Left ventricle myocardium inferior (tissue), 1 donor: ENCODE results near the gene DCANP1. TPM values are rescaled to one million over a fixed set of nuclear protein-coding genes. Genes with fewer than 3 reads are reported as not detected.

Source experiments
- DNase-seq: peaks from one replicate; pipeline ENCODE4 v3.0.0-alpha.2; 2020
- H3K27ac ChIP-seq: fragments of 200-600 bp; replicated peaks from 2 replicates; pipeline ENCODE4 v1.8.0; 2021
- H3K27me3 ChIP-seq: fragments of 200-600 bp; 2 replicates; pipeline ENCODE4 v1.8.0; 2021; ENCODE audit warnings: low read depth
- H3K36me3 ChIP-seq: fragments of 200-600 bp; 2 replicates; pipeline ENCODE4 v1.8.0; 2021
- H3K4me1 ChIP-seq: fragments of 200-600 bp; 2 replicates; pipeline ENCODE4 v1.8.0; 2021
- H3K4me3 ChIP-seq: fragments of 200-600 bp; 2 replicates; pipeline ENCODE4 v1.8.0; 2021; ENCODE audit warnings: mild to moderate bottlenecking, moderate library complexity
- H3K9me3 ChIP-seq: fragments of 200-600 bp; replicated peaks from 2 replicates; pipeline ENCODE4 v1.8.0; 2021
- intact Hi-C: fragments of 100-400 bp; cut with micrococcal nuclease; formaldehyde crosslinking; loops from one replicate; pipeline ENCODE4 v1.11.0; 2022
- total RNA-seq: library from RNA; stranded (reverse); fragmentation: NEBNext Ultra II Directional; extraction: Animal tissue kit (Norgen Biotek cat#: 25700); gene quantifications from one replicate; pipeline ENCODE4 v1.2.1, GENCODE V29; 2021
- TF ChIP-seq, protein P1 (sequence below): fragments of 200-600 bp; IDR thresholded peaks from 2 replicates; pipeline ENCODE4 v1.8.0; 2021; ENCODE audit warnings: antibody characterized with exemption, mild to moderate bottlenecking, borderline replicate concordance
- donor health status: DM: no; HTN: yes; CAD: no; lungs with severe emphysema.

Gene DCANP1
- total RNA-seq, 1 donor from 2014 or later: not detected

DNA sequence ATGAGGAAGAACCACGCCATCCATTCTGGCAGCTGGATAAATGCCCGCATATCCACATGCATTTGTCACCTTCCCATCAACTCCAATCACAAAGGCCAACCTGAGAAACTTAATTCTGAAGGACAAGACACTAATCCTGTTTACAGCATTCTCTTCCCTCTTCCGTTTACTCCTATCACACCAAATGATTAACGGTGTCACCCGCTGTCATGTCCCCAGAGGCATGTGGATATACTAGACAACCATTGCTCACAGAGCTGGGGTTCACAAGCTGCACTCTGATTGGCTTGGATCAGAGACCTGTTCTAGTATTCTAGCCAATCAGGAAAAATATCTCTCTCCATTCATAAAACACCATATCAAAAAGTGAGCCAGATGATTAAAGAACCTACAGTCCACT lies 51.7 kb downstream of the DCANP1 start:
- intact Hi-C loops: no loop called here
- TF ChIP-seq, protein P1, sequence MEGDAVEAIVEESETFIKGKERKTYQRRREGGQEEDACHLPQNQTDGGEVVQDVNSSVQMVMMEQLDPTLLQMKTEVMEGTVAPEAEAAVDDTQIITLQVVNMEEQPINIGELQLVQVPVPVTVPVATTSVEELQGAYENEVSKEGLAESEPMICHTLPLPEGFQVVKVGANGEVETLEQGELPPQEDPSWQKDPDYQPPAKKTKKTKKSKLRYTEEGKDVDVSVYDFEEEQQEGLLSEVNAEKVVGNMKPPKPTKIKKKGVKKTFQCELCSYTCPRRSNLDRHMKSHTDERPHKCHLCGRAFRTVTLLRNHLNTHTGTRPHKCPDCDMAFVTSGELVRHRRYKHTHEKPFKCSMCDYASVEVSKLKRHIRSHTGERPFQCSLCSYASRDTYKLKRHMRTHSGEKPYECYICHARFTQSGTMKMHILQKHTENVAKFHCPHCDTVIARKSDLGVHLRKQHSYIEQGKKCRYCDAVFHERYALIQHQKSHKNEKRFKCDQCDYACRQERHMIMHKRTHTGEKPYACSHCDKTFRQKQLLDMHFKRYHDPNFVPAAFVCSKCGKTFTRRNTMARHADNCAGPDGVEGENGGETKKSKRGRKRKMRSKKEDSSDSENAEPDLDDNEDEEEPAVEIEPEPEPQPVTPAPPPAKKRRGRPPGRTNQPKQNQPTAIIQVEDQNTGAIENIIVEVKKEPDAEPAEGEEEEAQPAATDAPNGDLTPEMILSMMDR: no peak
- H3K4me1 ChIP-seq: peaks cover 91% of the 10 kb centered on the region

More for the DNA sequence above, 51.7 kb downstream of the DCANP1 start:
- H3K9me3 ChIP-seq: no peaks in the 10 kb centered on the region
- H3K36me3 ChIP-seq: no peaks in the 10 kb centered on the region
- DNase-seq: no peak
- H3K27me3 ChIP-seq: no peaks in the 10 kb centered on the region
- peak overlapping the region; percentile 99 for H3K4me3 ChIP-seq
- peak overlapping the region; percentile 97 for H3K27ac ChIP-seq

Other genes starting within 250 kb of the DCANP1 start
- gene MACROH2A1, start 48.1 kb downstream of the DCANP1 start, total RNA-seq: 103 TPM
- gene TIFAB, start 5.0 kb upstream of the DCANP1 start, total RNA-seq: not detected
- not detected for gene NEUROG1, start 88.6 kb upstream of the DCANP1 start, total RNA-seq
- gene CXCL14, start 131.6 kb upstream of the DCANP1 start, total RNA-seq: 0.49 TPM